ENCODE measurements around the gene BAG3.

Gene BAG3

DNA sequence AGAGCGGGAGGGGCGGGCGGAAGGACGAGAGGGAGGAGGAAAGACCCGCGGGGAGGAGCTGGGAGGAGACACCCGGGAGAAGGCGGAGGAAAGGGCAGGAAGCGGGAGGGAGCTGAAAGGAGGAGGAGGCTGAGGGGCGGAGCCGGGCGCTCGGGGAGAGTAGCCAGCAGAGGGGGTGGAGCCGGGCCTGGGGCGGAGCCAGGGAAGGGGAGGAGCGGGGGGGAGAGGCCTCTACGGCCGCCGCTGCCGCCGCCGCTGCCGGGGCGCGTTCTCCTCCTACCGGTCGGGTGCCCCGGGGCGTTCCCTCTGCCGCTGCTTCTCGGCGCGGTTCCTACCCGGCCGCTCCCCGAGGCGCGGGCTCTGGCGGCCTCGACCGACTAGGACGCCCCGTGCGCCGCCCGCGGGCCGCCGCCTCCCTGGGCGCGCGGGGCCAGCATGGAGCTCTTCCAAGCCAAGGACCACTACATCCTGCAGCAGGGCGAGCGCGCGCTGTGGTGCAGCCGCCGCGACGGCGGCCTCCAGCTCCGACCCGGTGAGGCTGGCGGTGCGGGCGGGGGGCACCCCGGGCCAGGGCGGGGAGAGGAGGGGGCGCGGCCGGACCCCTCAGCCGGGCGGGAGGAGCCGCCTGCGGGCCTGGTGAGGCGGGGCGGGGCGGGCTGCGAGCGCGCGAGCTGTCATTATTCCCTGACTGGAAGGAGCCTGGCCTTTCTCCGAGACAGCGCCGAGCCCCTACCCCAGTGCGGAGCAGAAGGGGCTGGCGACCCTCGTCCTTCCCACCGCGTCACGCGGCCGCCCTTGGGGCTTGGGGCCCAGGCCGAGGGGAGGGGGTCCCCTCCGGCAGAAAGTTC lies 74.9 kb downstream of the BAG3 start, which contains the start of gene INPP5F:
Gene INPP5F, plus strand, starts transcription at position 223 of the 848 bp plus-strand sequence. Its CDS starts 213 bp downstream, at position 436.
- DNase-seq (ENCODE audit: low read depth in 2 of 2), result peak; percentile 98 to 100

DNA sequence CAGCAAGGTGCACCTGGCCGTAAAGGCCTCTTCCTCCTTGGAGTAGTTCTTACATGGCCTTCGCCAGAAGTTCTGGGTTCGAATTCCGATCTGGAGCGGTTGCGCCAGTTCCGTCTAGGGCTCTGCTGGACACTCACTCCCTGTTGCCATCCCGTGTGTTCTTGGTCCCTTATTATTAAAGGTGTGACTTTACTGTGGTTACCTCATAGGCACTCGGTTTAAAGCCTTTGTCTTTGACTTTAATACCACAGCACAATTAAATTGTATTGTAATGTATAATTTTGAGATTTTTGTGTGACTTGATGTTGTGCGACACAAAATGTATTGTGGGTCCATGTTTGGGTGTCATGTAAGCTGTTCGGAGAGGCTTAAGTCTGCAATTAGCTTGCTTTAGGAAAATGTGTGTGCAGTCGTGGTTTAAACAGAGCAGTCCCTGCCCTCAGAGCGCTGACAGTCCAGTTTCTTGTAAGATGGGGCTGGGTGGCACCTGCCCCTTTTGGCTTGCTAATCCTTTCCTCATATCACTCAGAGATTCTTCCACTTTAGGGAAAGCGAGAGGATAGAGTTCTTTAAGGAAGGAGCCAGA lies 75.6 kb downstream of the BAG3 start:
- DNase-seq (ENCODE audit: low read depth in 2 of 2), result no peak
